Measurements from ENCODE around the gene SCGB1D2.
"Not testable (repeated sequence)": the region's sequence is repeated elsewhere in the genome, so short reads cannot be mapped to it uniquely, and the experiment has no call there.

The SCGB1D2 gene, protein sequence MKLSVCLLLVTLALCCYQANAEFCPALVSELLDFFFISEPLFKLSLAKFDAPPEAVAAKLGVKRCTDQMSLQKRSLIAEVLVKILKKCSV

DNA sequence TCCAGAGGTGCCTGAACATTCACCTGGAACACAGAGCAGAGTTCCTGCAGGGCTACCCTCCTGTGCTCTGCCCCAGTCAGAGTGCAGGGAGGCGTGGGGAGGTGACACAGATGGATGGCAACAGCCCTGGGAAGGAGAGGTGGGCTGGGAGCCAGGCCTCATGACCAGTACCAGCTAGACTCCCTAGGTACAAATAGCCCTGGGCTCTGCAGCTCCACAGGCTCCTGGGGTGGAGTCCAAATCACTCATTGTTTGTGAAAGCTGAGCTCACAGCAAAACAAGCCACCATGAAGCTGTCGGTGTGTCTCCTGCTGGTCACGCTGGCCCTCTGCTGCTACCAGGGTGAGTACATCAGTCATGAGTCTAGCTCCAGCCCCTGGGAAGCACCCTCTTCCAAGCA lies at the start of gene SCGB1D2:
TSS of gene SCGB1D2 (plus strand) at position 219 of the 400 bp plus-strand sequence. CDS start at position 288, 69 bp downstream.
- Histone ChIP-seq H3K4me3 (ENCODE audit: low read depth, low read length) (no peak within 1 kb of the TSS), H3K27me3 (replicated peaks) (no peaks in the 10 kb centered on the region), H3K36me3 (replicated peaks) (no peaks in the 10 kb centered on the region), H3K27ac (no peak within 1 kb of the TSS)
- no peak for DNase-seq
- in situ Hi-C loops (cut with HindIII; ENCODE audit: low pct_ligation_motif_present, low sequenced_read_pairs): no loop called here
- TF ChIP-seq, protein P1, sequence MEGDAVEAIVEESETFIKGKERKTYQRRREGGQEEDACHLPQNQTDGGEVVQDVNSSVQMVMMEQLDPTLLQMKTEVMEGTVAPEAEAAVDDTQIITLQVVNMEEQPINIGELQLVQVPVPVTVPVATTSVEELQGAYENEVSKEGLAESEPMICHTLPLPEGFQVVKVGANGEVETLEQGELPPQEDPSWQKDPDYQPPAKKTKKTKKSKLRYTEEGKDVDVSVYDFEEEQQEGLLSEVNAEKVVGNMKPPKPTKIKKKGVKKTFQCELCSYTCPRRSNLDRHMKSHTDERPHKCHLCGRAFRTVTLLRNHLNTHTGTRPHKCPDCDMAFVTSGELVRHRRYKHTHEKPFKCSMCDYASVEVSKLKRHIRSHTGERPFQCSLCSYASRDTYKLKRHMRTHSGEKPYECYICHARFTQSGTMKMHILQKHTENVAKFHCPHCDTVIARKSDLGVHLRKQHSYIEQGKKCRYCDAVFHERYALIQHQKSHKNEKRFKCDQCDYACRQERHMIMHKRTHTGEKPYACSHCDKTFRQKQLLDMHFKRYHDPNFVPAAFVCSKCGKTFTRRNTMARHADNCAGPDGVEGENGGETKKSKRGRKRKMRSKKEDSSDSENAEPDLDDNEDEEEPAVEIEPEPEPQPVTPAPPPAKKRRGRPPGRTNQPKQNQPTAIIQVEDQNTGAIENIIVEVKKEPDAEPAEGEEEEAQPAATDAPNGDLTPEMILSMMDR (IDR thresholded peaks at IDR 0.05; ENCODE audit: low read depth, low read length, missing control alignments): no peak

DNA sequence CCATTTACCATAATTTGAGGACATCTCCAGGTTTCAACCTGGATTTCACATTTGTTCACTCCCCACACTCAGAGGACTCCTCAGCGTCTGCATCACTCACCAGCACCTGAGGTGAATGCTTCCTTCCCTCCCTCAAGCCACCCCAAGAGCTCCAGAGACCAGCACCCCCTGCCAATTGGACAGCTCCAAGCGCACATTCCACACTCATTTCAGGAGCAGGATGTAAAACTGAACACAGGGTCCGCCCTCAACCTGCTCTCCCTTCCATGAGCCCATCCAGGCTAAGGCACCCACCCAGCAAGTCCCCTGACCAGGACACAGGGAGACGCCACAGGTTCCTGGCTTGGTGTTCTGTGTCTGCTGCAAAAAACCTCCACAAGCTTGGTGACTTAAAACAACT lies 48.1 kb upstream of the SCGB1D2 start:
- Histone ChIP-seq H3K27me3 (replicated peaks) (no peaks in the 10 kb centered on the region), H3K4me3 (ENCODE audit: low read depth, low read length) (no peak overlapping the region), H3K36me3 (replicated peaks) (no peaks in the 10 kb centered on the region), H3K27ac (no peak overlapping the region)
- TF ChIP-seq, protein P1 (IDR thresholded peaks at IDR 0.05; ENCODE audit: low read depth, low read length, missing control alignments): no peak
- DNase-seq: no peak
- in situ Hi-C loops (cut with HindIII; ENCODE audit: low pct_ligation_motif_present, low sequenced_read_pairs): no loop called here

DNA sequence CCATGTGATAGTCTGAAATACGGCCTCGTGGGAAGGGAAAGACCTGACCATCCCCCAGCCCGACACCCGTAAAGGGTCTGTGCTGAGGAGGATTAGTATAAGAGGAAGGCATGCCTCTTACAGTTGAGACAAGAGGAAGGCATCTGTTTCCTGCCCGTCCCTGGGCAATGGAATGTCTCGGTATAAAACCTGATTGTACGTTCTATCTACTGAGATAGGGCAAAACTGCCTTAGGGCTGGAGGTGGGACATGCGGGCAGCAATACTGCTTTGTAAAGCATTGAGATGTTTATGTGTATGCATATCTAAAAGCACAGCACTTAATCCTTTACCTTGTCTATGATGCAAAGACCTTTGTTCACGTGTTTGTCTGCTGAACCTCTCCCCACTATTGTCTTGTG lies 47.0 kb upstream of the SCGB1D2 start:
- H3K36me3 ChIP-seq (replicated peaks); DNase-seq; H3K27me3 ChIP-seq (replicated peaks); H3K4me3 ChIP-seq (ENCODE audit: low read depth, low read length); H3K27ac ChIP-seq; in situ Hi-C loops (cut with HindIII; ENCODE audit: low pct_ligation_motif_present, low sequenced_read_pairs): not testable (repeated sequence)

DNA sequence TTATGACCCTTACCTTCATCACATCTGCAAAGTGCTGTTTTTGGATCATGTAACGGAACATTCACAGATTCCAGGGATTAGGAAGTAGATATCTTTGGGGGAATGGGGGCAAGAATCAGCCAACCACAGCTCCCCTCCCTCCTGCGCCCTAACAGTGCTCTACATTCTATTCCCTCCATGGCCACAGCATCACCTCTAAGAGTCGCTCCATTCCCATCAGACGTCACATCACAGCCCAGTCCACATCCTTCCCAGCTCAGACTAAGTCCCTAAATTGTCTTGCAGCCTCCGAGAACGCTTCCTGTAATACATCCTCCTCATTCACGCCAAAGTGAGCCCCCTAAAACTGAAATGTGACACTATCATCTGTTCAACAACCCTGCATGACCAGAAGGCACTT lies 46.1 kb upstream of the SCGB1D2 start:
- Histone ChIP-seq H3K27ac (no peak overlapping the region), H3K36me3 (replicated peaks) (no peaks in the 10 kb centered on the region), H3K27me3 (replicated peaks) (no peaks in the 10 kb centered on the region), H3K4me3 (ENCODE audit: low read depth, low read length) (no peak overlapping the region)
- TF ChIP-seq, protein P1 (IDR thresholded peaks at IDR 0.05; ENCODE audit: low read depth, low read length, missing control alignments): no peak
- in situ Hi-C loops (cut with HindIII; ENCODE audit: low pct_ligation_motif_present, low sequenced_read_pairs): no loop called here
- no peak for DNase-seq

DNA sequence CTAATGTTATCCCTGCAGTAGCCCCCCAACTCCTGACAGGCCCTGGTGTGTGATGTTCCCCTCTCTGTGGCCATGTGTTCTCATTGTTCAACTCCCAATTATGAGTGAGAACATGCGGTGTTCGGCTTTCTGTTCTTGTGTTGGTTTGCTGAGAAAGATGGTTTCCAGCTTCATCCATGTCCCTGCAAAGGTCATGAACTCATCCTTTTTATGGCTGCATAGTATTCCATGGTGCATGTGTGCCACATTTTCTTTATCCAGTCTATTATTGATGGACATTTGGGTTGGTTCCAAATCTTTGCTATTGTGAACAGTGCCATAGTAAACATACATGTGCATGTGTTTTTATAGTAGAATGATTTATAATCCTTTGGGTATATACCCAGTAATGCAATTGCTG lies 44.6 kb upstream of the SCGB1D2 start:
- DNase-seq; in situ Hi-C loops (cut with HindIII; ENCODE audit: low pct_ligation_motif_present, low sequenced_read_pairs); H3K36me3 ChIP-seq (replicated peaks); H3K27me3 ChIP-seq (replicated peaks); H3K27ac ChIP-seq; H3K4me3 ChIP-seq (ENCODE audit: low read depth, low read length): not testable (repeated sequence)

DNA sequence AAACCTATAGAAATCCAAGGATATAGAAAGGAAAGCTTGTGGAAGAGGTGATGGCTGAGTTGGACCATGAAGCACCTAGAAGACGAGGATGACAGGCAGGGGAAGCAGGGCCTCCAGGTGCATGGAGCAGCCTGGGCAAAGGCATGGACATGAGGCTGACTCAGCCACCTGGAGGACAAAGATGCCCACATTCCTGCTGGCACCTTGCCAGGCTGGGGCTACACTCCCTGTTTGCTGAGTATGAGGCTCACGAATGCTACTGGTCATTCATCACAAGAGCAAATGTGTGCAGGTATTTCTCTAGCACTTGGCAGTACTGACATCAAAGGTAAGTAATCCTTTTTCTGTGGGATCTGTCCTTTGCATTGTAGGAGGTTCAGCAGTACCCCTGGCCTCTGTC lies 40.7 kb upstream of the SCGB1D2 start:
- in situ Hi-C loops (cut with HindIII; ENCODE audit: low pct_ligation_motif_present, low sequenced_read_pairs): no loop called here
- no peaks in the 10 kb centered on the region for H3K36me3 ChIP-seq (replicated peaks)
- no peak overlapping the region for H3K4me3 ChIP-seq (ENCODE audit: low read depth, low read length)
- H3K27ac ChIP-seq: no peak overlapping the region
- TF ChIP-seq, protein P1 (IDR thresholded peaks at IDR 0.05; ENCODE audit: low read depth, low read length, missing control alignments): no peak
- DNase-seq: no peak
- H3K27me3 ChIP-seq (replicated peaks): no peaks in the 10 kb centered on the region

DNA sequence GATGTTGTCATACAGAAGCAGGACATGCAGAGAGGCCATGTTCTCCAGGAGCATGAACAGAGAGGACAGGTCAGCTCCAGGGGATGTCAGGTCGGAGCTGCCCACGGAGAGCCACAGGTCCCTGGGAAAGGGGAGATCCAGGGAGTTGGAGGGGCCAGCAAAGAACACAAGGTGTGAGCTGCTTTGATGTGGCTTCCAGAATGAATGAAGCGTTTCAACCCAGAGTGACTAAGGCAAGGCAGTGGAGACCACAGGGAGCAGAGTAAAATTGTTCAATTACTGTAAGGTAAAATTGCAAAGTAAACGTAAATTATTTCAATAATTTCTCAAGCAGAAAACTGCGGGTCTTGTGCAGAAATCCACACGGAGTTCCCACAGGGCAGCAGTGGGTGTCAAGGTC lies 39.1 kb upstream of the SCGB1D2 start:
- TF ChIP-seq, protein P1 (IDR thresholded peaks at IDR 0.05; ENCODE audit: low read depth, low read length, missing control alignments): no peak
- H3K36me3 ChIP-seq (replicated peaks): no peaks in the 10 kb centered on the region
- H3K27ac ChIP-seq: no peak overlapping the region
- H3K27me3 ChIP-seq (replicated peaks): no peaks in the 10 kb centered on the region
- H3K4me3 ChIP-seq (ENCODE audit: low read depth, low read length): no peak overlapping the region
- in situ Hi-C loops (cut with HindIII; ENCODE audit: low pct_ligation_motif_present, low sequenced_read_pairs): no loop called here
- DNase-seq: no peak

All from brain microvascular endothelial cell (primary cell).